Smooth muscle cell (in vitro differentiated cells): Measurements from ENCODE around the gene CLDN16. TPM values are rescaled to one million over a fixed set of nuclear protein-coding genes. Genes with fewer than 3 reads are reported as not detected.

Experiments
- DNase-seq: peaks from one replicate; lab custom pipeline; 2025; ENCODE audit not compliant: unreplicated experiment; lab: John Stamatoyannopoulos, UW
- H2AFZ ChIP-seq: fragments of 200-600 bp; sonication (generic); 2 replicates; pipeline ENCODE4 v1.6.0; 2016; ENCODE audit warnings: antibody characterized with exemption, low read depth, mild to moderate bottlenecking
- H3F3A ChIP-seq: fragments of 200-600 bp; sonication (generic); 2 replicates; pipeline ENCODE4 v1.6.0; 2017; ENCODE audit warnings: antibody characterized with exemption, low read depth
- H3K27ac ChIP-seq: fragments of 200-600 bp; sonication (generic); 2 replicates; pipeline ENCODE4 v1.5.1; 2016; ENCODE audit warnings: low read depth, mild to moderate bottlenecking
- H3K27me3 ChIP-seq: fragments of 200-600 bp; sonication (generic); 2 replicates; pipeline ENCODE4 v1.6.1; 2016; ENCODE audit warnings: low read depth, mild to moderate bottlenecking
- H3K36me3 ChIP-seq: fragments of 200-600 bp; sonication (generic); 2 replicates; pipeline ENCODE4 v1.5.1; 2016; ENCODE audit warnings: low read depth
- H3K4me1 ChIP-seq: fragments of 200-600 bp; sonication (generic); 2 replicates; pipeline ENCODE4 v1.5.1; 2016; ENCODE audit warnings: low read depth
- H3K4me2 ChIP-seq: fragments of 200-600 bp; sonication (generic); 2 replicates; pipeline ENCODE4 v1.6.0; 2016; ENCODE audit warnings: mild to moderate bottlenecking
- H3K4me3 ChIP-seq: fragments of 200-600 bp; sonication (generic); 2 replicates; pipeline ENCODE4 v1.5.1; 2016; ENCODE audit warnings: mild to moderate bottlenecking
- H3K79me2 ChIP-seq: fragments of 200-600 bp; sonication (generic); 2 replicates; pipeline ENCODE4 v1.6.0; 2016; ENCODE audit warnings: low read depth, mild to moderate bottlenecking
- H3K9ac ChIP-seq: fragments of 200-600 bp; sonication (generic); 2 replicates; pipeline ENCODE4 v1.6.0; 2016; ENCODE audit warnings: low read depth
- H3K9me3 ChIP-seq: fragments of 200-600 bp; sonication (generic); replicated peaks from 2 replicates; pipeline ENCODE4 v1.5.1; 2016; ENCODE audit warnings: low read depth
- H4K20me1 ChIP-seq: fragments of 200-600 bp; sonication (generic); 2 replicates; pipeline ENCODE4 v1.6.0; 2016; ENCODE audit warnings: low read depth
- WGBS: methylation state at CpG from one replicate; pipeline ENCODE4 v1.1.7; 2016; ENCODE audit warnings: low lambda C conversion rate; 5-methylcytosine and 5-hydroxymethylcytosine counted together
- polyA plus RNA-seq: library from polyadenylated mRNA; unstranded; fragments of >200 nt; fragmentation: Nextera tagmentation; extraction: Ambion mirVana; gene quantifications from 2 replicates; pipeline ENCODE4 v1.2.1, GENCODE V29; 2016
- total RNA-seq: library from RNA; depleted of rRNA; stranded (reverse); fragments of >200 nt; gene quantifications from 2 replicates; pipeline ENCODE4 v1.2.3, GENCODE V29; 2014
- TF ChIP-seq, protein P1 (sequence below): fragments of 200-600 bp; sonication (generic); IDR thresholded peaks from 2 replicates; pipeline ENCODE4 v1.5.1; 2017; ENCODE audit warnings: borderline replicate concordance, mild to moderate bottlenecking, antibody characterized with exemption; ENCODE audit not compliant: insufficient read depth, poor library complexity, severe bottlenecking

The CLDN16 gene
- total and polyA plus RNA-seq, 2 experiments from 2014 or later = 0.13 to 0.40 TPM

DNA sequence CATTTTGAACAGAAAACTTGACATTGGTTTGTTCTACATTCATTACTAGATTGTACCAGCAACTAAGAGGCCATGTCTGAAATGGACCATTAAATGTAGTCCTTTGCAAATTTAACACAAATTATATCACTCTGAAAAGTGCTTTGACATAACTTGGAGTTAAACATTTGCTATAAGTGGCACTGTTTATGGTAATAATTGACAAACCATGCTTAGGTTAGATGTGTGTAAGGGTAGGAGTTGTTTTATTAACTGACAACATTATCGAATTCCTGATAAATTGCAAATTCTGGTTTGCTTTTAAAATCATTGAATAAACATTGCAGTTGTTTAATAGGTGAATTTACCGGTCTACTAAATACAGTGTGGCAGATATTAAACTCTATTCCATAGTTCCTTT is 67.9 kb downstream of the CLDN16 start:
- no peaks in the 10 kb centered on the region for H3F3A ChIP-seq
- TF ChIP-seq, protein P1, sequence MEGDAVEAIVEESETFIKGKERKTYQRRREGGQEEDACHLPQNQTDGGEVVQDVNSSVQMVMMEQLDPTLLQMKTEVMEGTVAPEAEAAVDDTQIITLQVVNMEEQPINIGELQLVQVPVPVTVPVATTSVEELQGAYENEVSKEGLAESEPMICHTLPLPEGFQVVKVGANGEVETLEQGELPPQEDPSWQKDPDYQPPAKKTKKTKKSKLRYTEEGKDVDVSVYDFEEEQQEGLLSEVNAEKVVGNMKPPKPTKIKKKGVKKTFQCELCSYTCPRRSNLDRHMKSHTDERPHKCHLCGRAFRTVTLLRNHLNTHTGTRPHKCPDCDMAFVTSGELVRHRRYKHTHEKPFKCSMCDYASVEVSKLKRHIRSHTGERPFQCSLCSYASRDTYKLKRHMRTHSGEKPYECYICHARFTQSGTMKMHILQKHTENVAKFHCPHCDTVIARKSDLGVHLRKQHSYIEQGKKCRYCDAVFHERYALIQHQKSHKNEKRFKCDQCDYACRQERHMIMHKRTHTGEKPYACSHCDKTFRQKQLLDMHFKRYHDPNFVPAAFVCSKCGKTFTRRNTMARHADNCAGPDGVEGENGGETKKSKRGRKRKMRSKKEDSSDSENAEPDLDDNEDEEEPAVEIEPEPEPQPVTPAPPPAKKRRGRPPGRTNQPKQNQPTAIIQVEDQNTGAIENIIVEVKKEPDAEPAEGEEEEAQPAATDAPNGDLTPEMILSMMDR = no peak
- no peak for DNase-seq
- H3K4me3 ChIP-seq = no peak overlapping the region
- WGBS = 98% methylated on average over 2 of the region's 2 CpGs
- no peaks in the 10 kb centered on the region for H3K4me1 ChIP-seq
- H3K36me3 ChIP-seq = no peaks in the 10 kb centered on the region
- H4K20me1 ChIP-seq = no peaks in the 10 kb centered on the region
- no peaks in the 10 kb centered on the region for H3K79me2 ChIP-seq
- no peaks in the 10 kb centered on the region for H3K27me3 ChIP-seq
- no peak overlapping the region for H3K9ac ChIP-seq
- no peak overlapping the region for H3K4me2 ChIP-seq
- H3K27ac ChIP-seq = no peak overlapping the region
- no peaks in the 10 kb centered on the region for H3K9me3 ChIP-seq
- H2AFZ ChIP-seq = no peak overlapping the region

DNA sequence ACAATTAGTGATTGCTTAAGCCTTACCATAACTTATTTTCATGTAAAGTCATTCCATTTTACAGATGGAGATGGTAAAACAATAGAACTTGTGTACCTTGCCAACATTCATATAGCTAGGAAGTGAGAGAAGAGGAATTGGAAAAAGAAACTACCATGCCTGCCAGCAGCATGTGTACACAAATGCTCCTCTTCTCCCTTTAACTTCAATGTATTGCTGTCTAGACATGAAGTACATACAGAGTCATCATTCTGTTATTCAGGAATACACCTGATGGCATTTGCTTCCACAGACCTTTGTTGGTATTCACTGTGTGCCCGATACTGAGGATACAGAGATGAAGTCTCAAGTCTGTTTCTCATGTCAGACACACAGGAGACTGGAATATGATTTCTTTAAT is 68.8 kb downstream of the CLDN16 start:
- Histone ChIP-seq H4K20me1 (no peaks in the 10 kb centered on the region), H3F3A (no peaks in the 10 kb centered on the region), H2AFZ (no peak overlapping the region), H3K79me2 (no peaks in the 10 kb centered on the region), H3K27ac (no peak overlapping the region), H3K9ac (no peak overlapping the region), H3K9me3 (no peaks in the 10 kb centered on the region), H3K4me2 (no peak overlapping the region), H3K27me3 (no peaks in the 10 kb centered on the region), H3K4me1 (no peaks in the 10 kb centered on the region), H3K4me3 (no peak overlapping the region), H3K36me3 (no peaks in the 10 kb centered on the region)
- TF ChIP-seq, protein P1 = no peak
- DNase-seq = no peak
- 94% methylated on average over 1 of the region's 1 CpG for WGBS

DNA sequence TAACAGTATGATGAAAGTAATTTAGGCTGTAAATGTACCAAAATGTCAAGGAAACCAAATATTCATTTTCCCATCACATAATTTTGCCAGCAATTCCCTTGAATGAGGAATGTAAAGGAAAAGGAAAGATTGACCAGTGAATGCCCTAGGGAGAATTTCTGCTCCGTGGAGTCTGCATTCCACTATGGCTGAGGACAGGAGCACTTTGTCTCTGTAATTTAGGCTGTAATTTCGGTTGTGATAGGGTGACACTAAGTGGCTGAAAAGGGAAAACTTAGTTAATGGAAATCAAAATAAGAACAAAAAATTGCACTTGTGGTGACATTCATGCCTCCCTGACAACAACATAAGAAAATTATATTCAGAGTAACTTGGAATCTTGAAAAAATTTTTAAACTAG is 70.1 kb downstream of the CLDN16 start:
- Histone ChIP-seq H3K27me3 (no peaks in the 10 kb centered on the region), H3K27ac (no peak overlapping the region), H3K4me1 (no peaks in the 10 kb centered on the region), H3K4me2 (no peak overlapping the region), H3K79me2 (no peaks in the 10 kb centered on the region), H3K36me3 (no peaks in the 10 kb centered on the region), H2AFZ (no peak overlapping the region), H3K4me3 (no peak overlapping the region), H3F3A (no peaks in the 10 kb centered on the region), H3K9me3 (no peaks in the 10 kb centered on the region), H3K9ac (no peak overlapping the region), H4K20me1 (no peaks in the 10 kb centered on the region)
- 25% methylated on average over 2 of the region's 2 CpGs for WGBS
- DNase-seq = no peak
- TF ChIP-seq, protein P1 = no peak

Other genes with a start within 250 kb of the CLDN16 start
- gene CLDN1, start 65.7 kb upstream of the CLDN16 start, total RNA-seq = 25.5 and 30.5 TPM in 2 replicates
- 3.8 and 6.2 TPM in 2 replicates for gene CLDN1, start 65.7 kb upstream of the CLDN16 start, polyA plus RNA-seq
- gene TMEM207, start 61.7 kb downstream of the CLDN16 start, total RNA-seq = not detected in 2 replicates
- not detected in 2 replicates for gene TMEM207, start 61.7 kb downstream of the CLDN16 start, polyA plus RNA-seq
- 49.1 and 53.5 TPM in 2 replicates for gene IL1RAP, start 125.9 kb downstream of the CLDN16 start, total RNA-seq
- gene IL1RAP, start 125.9 kb downstream of the CLDN16 start, polyA plus RNA-seq = 13.5 and 16.5 TPM in 2 replicates